HEK293 (cell line): ENCODE data around the gene TLE4.

Source experiments
- ATF2 ChIP-seq: fragments of 450-650 bp; formaldehyde crosslinking; IDR thresholded peaks from 2 replicates; pipeline ENCODE4 v1.5.1; 2016; ENCODE audit warnings: missing biosample characterization, missing genetic modification characterization, low read depth
- CTCF ChIP-seq: fragments of 450-650 bp; formaldehyde crosslinking; IDR thresholded peaks from 2 replicates; pipeline ENCODE4 v1.5.1; 2016; ENCODE audit warnings: missing biosample characterization, missing genetic modification characterization
- KLF7 ChIP-seq: fragments of 450-650 bp; formaldehyde crosslinking; IDR thresholded peaks from 2 replicates; pipeline ENCODE4 v1.5.1; 2016; ENCODE audit warnings: missing biosample characterization, missing genetic modification characterization, borderline replicate concordance
- SP2 ChIP-seq: fragments of 450-650 bp; formaldehyde crosslinking; IDR thresholded peaks from 2 replicates; pipeline ENCODE4 v1.5.1; 2016; ENCODE audit warnings: missing biosample characterization, missing genetic modification characterization
- WT1 ChIP-seq: fragments of 450-650 bp; formaldehyde crosslinking; IDR thresholded peaks from 2 replicates; pipeline ENCODE4 v1.5.1; 2016; ENCODE audit warnings: missing biosample characterization, missing genetic modification characterization
- ZBTB20 ChIP-seq: fragments of 450-650 bp; formaldehyde crosslinking; IDR thresholded peaks from 2 replicates; pipeline ENCODE4 v1.5.1; 2016; ENCODE audit warnings: missing biosample characterization, missing genetic modification characterization
- ZNF274 ChIP-seq, 2 experiments: fragments of 200-500 bp in 1 of 2; fragments of 450-650 bp in 1 of 2; sonication (Bioruptor generic) in 1 of 2; formaldehyde crosslinking in 1 of 2; IDR thresholded peaks; 2 replicates each; pipeline versions ENCODE4 v1.5.1 to v1.6.1; 2014 to 2016; ENCODE audit warnings: borderline replicate concordance in 1 of 2, inconsistent platforms in 1 of 2, low read length in 1 of 2, missing biosample characterization in 1 of 2, missing genetic modification characterization in 1 of 2
- ZNF416 ChIP-seq: fragments of 450-650 bp; formaldehyde crosslinking; IDR thresholded peaks from 2 replicates; pipeline ENCODE4 v1.5.1; 2016; ENCODE audit warnings: missing biosample characterization, missing genetic modification characterization
- ZNF433 ChIP-seq: fragments of 450-650 bp; formaldehyde crosslinking; IDR thresholded peaks from 2 replicates; pipeline ENCODE4 v1.5.1; 2016; ENCODE audit warnings: missing biosample characterization, missing genetic modification characterization, low read depth
- ZNF777 ChIP-seq: fragments of 450-650 bp; formaldehyde crosslinking; IDR thresholded peaks from 2 replicates; pipeline ENCODE4 v1.5.1; 2017; ENCODE audit warnings: missing biosample characterization, missing genetic modification characterization, borderline replicate concordance

- TF ChIP-seq ZBTB20 (no peak), ZNF274 (IDR thresholded peaks at IDR 0.05; ENCODE audit: low read length) (no peak), ZNF274 (tag by site-specific recombination; IDR thresholded peaks at IDR 0.05; ENCODE audit: borderline replicate concordance) (no peak), SP2 (tag by site-specific recombination) (no peak), KLF7 (tag by site-specific recombination) (no peak), CTCF (no peak), ZNF416 (no peak), ATF2 (tag by site-specific recombination) (no peak), ZNF433 (no peak), ZNF777 (tag by site-specific recombination) (no peak), WT1 (tag by site-specific recombination) (no peak)
These were observed 121.2 kb downstream of the TLE4 start for GRCh38 chr9:79692857-79693571.
